Hippocampal formation (tissue), 2 donors: Measurements from ENCODE around the gene IL10RB.

Source experiments
- DNase-seq, 2 donors: peaks; one replicate each; lab custom pipeline; 2025; lab: John Stamatoyannopoulos, UW

Gene IL10RB

DNA sequence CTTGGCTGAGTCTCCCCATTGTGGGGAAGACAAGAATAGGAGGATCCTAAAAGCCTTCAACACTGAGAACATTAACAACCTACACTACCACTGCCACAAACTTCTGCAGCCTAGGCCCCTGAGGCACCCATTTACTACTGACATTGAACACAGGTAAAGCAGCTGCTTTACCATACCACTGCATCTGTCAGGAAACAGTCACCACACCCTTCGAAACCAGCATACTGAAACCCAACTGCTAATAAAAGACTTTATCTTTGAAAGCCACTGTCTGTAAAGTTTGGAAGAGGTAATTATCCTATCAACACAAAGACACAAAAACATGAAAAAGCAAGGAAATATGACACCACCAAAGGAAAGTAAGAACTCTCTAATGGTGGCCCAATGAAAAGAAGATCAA is 66.0 kb downstream of the IL10RB start:
- no peak for DNase-seq

DNA sequence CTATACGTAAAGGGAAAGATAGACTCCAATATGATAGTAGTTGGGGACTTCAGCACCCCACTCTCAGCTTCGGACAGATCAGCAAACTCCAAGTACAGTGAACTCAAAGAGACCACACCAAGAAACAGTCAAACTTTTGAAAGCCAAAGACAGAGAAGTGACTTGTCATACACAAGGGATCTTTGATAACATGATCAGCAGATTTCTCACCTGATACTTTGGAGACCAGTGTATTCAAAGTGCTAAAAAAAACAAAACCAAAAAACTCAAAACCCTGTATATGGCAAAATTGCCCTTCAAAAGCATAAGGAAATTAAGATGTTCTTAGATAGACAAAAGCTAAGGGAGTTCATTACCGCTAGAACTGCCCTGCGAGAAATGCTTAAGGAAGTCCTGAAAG is 68.0 kb downstream of the IL10RB start:
- DNase-seq, result no peak

DNA sequence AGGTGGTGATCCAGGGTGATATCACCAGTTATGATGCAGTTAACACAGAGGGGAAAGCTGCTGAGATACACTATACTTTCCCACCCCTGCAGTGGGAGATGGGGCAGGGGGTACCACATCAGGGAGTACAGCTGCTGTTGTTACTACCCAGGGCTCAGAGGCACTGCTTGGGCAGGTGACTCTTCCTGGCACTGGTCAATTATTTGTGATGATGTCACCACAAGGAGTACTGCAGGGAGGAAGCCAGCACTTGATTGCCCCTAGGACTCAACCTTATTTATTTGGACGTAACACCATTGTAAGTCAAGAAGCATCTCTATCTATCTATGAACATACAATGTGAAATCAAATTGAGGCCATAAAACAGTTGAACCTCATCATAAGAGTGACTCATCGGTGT is 68.7 kb downstream of the IL10RB start:
- DNase-seq, result no peak

DNA sequence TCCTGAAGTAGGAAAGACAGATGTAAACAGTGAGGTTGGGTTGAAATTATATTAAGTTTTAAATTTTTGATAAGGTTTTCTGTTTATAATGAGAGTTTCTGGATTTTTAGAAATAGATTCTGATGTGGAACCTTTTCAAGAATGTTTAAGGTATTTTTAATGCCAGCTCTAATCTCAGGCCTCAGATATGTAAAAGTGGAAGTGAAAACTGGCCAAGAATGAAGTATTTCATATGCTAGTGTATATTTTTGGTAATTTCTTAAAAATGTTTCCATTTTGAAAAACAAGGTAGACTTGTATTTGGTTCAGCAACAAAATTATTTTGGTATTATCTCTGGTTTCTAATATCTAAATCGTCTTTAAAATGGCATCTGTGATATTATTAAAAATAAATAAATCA is 73.0 kb downstream of the IL10RB start:
- DNase-seq, result no peak

DNA sequence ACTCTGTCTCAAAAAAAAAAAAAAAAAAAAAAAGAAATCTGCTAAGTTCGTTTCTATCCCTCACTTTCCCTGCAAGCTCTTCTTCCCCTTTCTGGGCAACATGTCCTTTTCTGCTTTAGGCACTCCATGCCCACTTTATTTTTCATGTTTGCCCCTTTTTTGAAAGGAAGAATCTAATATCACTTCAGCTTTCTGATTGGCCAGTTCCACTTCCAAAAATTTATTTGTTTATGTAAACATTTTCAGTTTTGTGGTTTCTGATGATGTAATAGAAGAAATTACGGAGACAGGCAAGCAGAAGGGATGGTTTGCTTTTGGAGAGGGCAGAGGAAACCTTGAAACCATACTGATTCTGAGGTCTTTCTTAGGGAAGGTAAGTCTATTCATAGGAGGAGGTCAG is 73.8 kb downstream of the IL10RB start:
- no peak for DNase-seq

DNA sequence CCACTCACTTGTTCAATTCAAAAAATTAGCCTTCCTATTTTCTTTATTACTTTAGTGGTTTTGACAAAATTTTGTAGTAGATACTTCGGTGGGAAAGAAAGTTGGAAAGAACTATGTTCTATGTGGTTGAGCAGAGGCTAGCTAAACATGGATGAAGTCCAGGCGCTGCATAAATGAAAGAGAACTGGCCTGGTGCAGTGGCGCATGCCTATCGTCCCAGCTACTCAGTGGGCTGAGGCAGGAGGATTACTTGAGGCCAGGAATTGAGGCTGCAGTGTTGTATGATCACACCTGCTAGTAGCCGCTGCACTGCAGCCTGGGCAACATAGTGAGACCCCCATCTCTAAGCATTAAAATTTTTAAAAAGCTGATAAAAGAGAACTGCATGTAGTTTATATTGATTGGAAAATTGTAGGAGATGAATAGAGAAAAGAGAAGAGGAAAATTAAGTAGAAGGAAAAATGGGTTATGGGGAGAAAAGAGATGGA is 79.6 kb downstream of the IL10RB start:
- DNase-seq, result no peak
